Measurements from ENCODE around the gene SMG6. TPM values are rescaled to one million over a fixed set of nuclear protein-coding genes. Genes with fewer than 3 reads are reported as not detected.
A peak's percentile ranks its signal among the peaks of the same experiment; 100 is the strongest.

The SMG6 gene
- total RNA-seq, 6 donors from 2014 or later: 29.9 to 126 (median 30.5) TPM

DNA sequence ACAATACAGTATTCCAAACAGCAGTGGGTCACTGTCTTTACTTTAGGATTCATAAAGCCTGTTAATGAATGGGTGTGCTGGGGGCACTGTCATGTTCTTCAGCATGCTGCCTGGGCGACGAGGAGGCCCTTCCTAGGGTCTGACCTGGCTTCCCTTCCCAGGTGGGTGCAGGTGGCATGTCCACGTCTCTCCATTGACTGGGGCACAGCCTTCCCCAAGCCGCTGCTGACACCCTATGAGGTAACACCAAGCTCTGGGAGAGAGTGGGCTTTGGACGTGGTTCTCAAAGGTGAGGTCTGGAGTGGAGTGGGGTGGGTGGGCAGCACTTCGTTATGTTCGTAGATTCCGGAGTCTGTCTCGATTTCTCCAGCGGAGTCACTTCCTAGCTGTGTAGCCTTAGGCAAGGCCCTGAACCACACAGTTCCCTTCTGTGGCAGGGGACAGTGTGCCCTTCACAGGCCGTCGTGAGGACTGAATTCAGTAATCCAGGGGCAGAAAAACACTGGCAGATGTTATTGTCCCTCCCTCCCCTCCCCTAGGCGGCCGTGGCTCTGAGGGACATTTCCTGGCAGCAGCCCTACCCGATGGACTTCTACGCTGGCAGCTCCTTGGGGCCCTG is 262.5 kb downstream of the SMG6 start:
- H3K9me3 ChIP-seq: no peaks in the 10 kb centered on the region
- TF ChIP-seq POLR2AphosphoS5 (IDR thresholded peaks at IDR 0.05) (no peak), EP300 (IDR thresholded peaks at IDR 0.05) (no peak), POLR2A (IDR thresholded peaks at IDR 0.05) (no peak)
- TF ChIP-seq, protein P1, sequence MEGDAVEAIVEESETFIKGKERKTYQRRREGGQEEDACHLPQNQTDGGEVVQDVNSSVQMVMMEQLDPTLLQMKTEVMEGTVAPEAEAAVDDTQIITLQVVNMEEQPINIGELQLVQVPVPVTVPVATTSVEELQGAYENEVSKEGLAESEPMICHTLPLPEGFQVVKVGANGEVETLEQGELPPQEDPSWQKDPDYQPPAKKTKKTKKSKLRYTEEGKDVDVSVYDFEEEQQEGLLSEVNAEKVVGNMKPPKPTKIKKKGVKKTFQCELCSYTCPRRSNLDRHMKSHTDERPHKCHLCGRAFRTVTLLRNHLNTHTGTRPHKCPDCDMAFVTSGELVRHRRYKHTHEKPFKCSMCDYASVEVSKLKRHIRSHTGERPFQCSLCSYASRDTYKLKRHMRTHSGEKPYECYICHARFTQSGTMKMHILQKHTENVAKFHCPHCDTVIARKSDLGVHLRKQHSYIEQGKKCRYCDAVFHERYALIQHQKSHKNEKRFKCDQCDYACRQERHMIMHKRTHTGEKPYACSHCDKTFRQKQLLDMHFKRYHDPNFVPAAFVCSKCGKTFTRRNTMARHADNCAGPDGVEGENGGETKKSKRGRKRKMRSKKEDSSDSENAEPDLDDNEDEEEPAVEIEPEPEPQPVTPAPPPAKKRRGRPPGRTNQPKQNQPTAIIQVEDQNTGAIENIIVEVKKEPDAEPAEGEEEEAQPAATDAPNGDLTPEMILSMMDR (IDR thresholded peaks at IDR 0.05): no peak
- 42 to 47% methylated on average over 14 to 16 of the region's 16 CpGs for WGBS, 2 donors
- peak overlapping the region; percentile 61 to 90 (median 83) for H3K4me3 ChIP-seq
- no peaks in the 10 kb centered on the region for H3K27me3 ChIP-seq
- peaks cover 2 to 43% (median 32%) of the 10 kb centered on the region in 4 donors for H3K36me3 ChIP-seq
- DNase-seq (no peak), ATAC-seq (ENCODE audit: low FRiP score in 2 of 2) (no peak)
- peaks cover 10 to 24% (median 21%) of the 10 kb centered on the region in 4 donors for H3K4me1 ChIP-seq
- peak overlapping the region; percentile 90 to 94 (median 92) for H3K27ac ChIP-seq

DNA sequence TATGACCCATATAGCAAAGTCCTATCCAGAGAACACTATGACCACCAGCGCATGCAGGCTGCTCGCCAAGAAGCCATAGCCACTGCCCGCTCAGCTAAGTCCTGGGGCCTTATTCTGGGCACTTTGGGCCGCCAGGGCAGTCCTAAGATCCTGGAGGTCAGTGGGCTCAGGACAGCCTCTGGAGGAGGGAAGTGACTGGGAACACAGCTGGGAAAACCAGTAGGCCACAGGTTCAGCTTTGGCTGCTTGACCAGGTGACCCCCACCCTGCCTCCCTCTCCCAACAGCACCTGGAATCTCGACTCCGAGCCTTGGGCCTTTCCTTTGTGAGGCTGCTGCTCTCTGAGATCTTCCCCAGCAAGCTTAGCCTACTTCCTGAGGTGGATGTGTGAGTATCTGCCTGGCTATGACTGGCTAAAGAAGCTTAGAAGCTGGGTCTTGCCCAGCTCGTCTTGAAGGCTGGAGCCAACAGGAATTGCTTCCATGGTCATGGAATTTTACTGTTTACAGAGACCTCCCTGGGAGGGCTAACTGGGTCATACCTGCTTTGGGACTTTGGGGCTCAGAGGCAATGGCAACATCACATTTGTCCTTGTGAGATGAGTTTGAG is 263.3 kb downstream of the SMG6 start:
- no peaks in the 10 kb centered on the region for H3K27me3 ChIP-seq
- H3K27ac ChIP-seq: no peak overlapping the region
- H3K4me1 ChIP-seq: peaks cover 10 to 24% (median 21%) of the 10 kb centered on the region in 4 donors
- H3K9me3 ChIP-seq: no peaks in the 10 kb centered on the region
- no peak for DNase-seq
- 88 to 92% methylated on average over 5 to 7 of the region's 7 CpGs for WGBS, 2 donors
- peaks cover 2 to 48% (median 37%) of the 10 kb centered on the region in 4 donors for H3K36me3 ChIP-seq
- no peak overlapping the region for H3K4me3 ChIP-seq
- no peak for ATAC-seq (ENCODE audit: low FRiP score in 2 of 2)
- TF ChIP-seq, protein P1 (IDR thresholded peaks at IDR 0.05): no peak
- TF ChIP-seq EP300 (IDR thresholded peaks at IDR 0.05) (no peak), POLR2AphosphoS5 (IDR thresholded peaks at IDR 0.05) (no peak), POLR2A (IDR thresholded peaks at IDR 0.05) (no peak)

DNA sequence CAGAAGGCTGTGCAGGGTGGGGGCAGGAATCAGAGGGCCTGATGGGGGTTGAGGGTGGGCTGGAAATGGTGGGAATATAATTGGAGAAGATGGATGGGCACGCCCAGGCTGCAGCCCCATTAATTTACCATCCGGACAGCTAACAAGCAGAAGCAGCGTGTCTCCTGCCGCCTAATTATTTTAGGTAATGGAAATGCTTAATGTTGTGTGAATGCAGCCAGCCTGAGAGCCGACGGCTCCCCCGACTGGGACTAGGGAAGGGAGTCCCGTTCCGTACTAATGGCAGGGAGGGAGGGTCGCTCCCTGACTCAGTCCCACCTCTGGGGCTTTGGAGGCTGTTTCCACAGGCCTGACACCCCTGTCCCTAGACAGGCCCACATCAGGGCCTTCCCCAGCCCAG is 266.4 kb downstream of the SMG6 start:
- no peak for TF ChIP-seq POLR2AphosphoS5 (IDR thresholded peaks at IDR 0.05)
- TF ChIP-seq, protein P1 (IDR thresholded peaks at IDR 0.05): no peak
- no peak for TF ChIP-seq POLR2A (IDR thresholded peaks at IDR 0.05)
- no peak for TF ChIP-seq EP300 (IDR thresholded peaks at IDR 0.05)
- H3K36me3 ChIP-seq: peaks cover 0 to 35% (median 25%) of the 10 kb centered on the region in 4 donors
- no peak overlapping the region for H3K27ac ChIP-seq
- no peaks in the 10 kb centered on the region for H3K9me3 ChIP-seq
- DNase-seq (no peak), ATAC-seq (ENCODE audit: low FRiP score in 2 of 2) (no peak)
- no peak overlapping the region for H3K4me3 ChIP-seq
- WGBS, 2 donors: 93 to 97% methylated on average over 10 of the region's 10 CpGs
- no peaks in the 10 kb centered on the region for H3K27me3 ChIP-seq
- peaks cover 6 to 10% (median 7%) of the 10 kb centered on the region in 4 donors for H3K4me1 ChIP-seq

DNA sequence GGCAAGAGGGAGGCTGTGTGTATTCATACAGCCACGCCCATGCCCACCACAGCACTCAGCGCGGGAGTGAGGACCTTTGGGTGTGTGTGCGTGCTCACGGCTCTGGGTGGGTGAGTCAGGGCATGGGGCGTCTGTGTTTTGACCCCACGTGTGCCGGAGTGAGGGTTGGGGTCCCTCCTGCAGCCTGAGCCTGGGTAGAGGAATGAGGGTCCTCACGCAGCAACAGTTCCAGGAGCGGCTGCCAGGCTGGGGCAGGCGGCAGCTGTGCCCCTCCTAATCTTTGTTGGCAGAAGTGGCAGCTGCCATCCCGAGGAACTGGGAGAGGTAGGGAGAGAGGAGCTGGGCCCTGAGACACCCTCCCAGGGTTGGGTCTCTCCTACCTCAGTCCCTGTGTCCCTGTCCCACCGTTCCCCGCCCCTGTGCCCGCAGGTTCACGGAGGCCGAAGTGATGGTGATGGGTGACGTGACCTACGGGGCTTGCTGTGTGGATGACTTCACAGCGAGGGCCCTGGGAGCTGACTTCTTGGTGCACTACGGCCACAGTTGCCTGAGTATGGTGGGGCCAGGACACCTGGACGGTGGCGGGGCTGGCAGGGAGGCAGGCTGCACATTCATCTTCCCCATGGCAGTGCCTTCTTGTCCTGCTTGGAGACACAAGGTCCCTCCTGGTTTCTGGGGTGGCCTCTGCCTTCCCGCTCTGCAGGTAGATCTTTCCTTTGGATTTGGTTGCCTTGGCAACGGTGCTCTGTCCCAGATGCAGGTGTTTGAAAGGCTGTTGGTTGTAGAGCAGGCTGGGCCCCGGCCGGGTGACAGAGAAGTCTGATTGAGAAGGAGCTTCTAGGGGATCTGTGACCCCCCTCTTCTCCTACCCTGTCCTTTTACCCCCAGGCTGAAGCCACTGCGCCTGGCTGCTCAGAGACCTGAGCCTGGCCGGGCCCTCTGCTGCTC is 267.8 kb downstream of the SMG6 start:
- ATAC-seq (ENCODE audit: low FRiP score in 2 of 2) (no peak), DNase-seq (peak in 1 of 2 donors; percentile 72)
- 84 to 91% methylated on average over 10 to 27 of the region's 29 CpGs for WGBS, 2 donors

More for the DNA sequence above, 267.8 kb downstream of the SMG6 start:
- Histone ChIP-seq H3K36me3 (peaks cover 0 to 35% (median 25%) of the 10 kb centered on the region in 4 donors), H3K9me3 (no peaks in the 10 kb centered on the region), H3K27me3 (no peaks in the 10 kb centered on the region), H3K4me1 (peaks cover 8 to 14% (median 12%) of the 10 kb centered on the region in 4 donors), H3K27ac (no peak overlapping the region), H3K4me3 (no peak overlapping the region)
- TF ChIP-seq, protein P1 (IDR thresholded peaks at IDR 0.05): no peak
- TF ChIP-seq POLR2AphosphoS5 (IDR thresholded peaks at IDR 0.05) (no peak), EP300 (IDR thresholded peaks at IDR 0.05) (no peak), POLR2A (IDR thresholded peaks at IDR 0.05) (no peak)

All from upper lobe of left lung (tissue), 6 donors.